Common myeloid progenitor, CD34-positive (primary cell): ENCODE data around the gene TTC3.
"Not testable (repeated sequence)": the region's sequence is repeated elsewhere in the genome, so short reads cannot be mapped to it uniquely, and the experiment has no call there.

Experiments
- CTCF ChIA-PET: fragments of 350-600 bp; sonication (Branson Sonifier 250); formaldehyde crosslinking; loops from one replicate; lab custom pipeline; 2021; ENCODE audit warnings: antibody characterized with exemption; lab: Charles Lee
- POLR2A ChIA-PET: fragments of 350-600 bp; sonication (Branson Sonifier 250); formaldehyde crosslinking; loops from one replicate; lab custom pipeline; 2021; ENCODE audit warnings: antibody characterized with exemption; lab: Charles Lee
- DNase-seq, 3 donors: peaks; one replicate each; pipeline versions ENCODE4 v3.0.0 to v3.0.0-alpha.2; 2013
- H3K27ac ChIP-seq, 2 experiments: 1 replicate in 1 of 2; 2 replicates in 1 of 2; pipeline ENCODE4 v1.7.0; 2013; ENCODE audit warnings: inconsistent platforms in 2 of 2, low read length in 2 of 2, mild to moderate bottlenecking in 2 of 2, low read depth in 1 of 2, moderate library complexity in 1 of 2; ENCODE audit not compliant: severe bottlenecking in 2 of 2, insufficient read depth in 1 of 2, poor library complexity in 1 of 2
- H3K27me3 ChIP-seq, 5 experiments: replicated peaks in 2 of 5; 1 replicate in 3 of 5; 2 replicates in 2 of 5; pipeline versions ENCODE4 v1.6.1 to v1.7.0; 2013; ENCODE audit warnings: low read length in 4 of 5, mild to moderate bottlenecking in 2 of 5, moderate library complexity in 2 of 5, inconsistent platforms in 1 of 5; ENCODE audit not compliant: insufficient read depth in 5 of 5, control insufficient read depth in 4 of 5
- H3K36me3 ChIP-seq, 4 experiments: 1 replicate in 2 of 4; 2 replicates in 2 of 4; pipeline versions ENCODE4 v1.6.1 to v1.7.0; 2013; ENCODE audit warnings: low read length in 3 of 4, control low read depth in 1 of 4, mild to moderate bottlenecking in 1 of 4; ENCODE audit not compliant: control insufficient read depth in 4 of 4, insufficient read depth in 4 of 4
- H3K4me1 ChIP-seq, 4 experiments: 1 replicate in 3 of 4; 2 replicates in 1 of 4; pipeline versions ENCODE4 v1.6.1 to v1.7.1; 2013; ENCODE audit warnings: low read length in 3 of 4, mild to moderate bottlenecking in 3 of 4, control low read depth in 1 of 4, inconsistent platforms in 1 of 4, moderate library complexity in 1 of 4; ENCODE audit not compliant: control insufficient read depth in 4 of 4, insufficient read depth in 4 of 4; ENCODE audit errors: control extremely low read depth in 1 of 4
- H3K4me3 ChIP-seq, 7 experiments: 1 replicate in 4 of 7; 2 replicates in 3 of 7; pipeline versions ENCODE4 v1.5.1 to v1.7.0; 2013; ENCODE audit warnings: mild to moderate bottlenecking in 7 of 7, low read length in 6 of 7, moderate library complexity in 6 of 7, inconsistent platforms in 2 of 7, low read depth in 2 of 7, control low read depth in 1 of 7; ENCODE audit not compliant: insufficient read depth in 4 of 7, control insufficient read depth in 1 of 7; ENCODE audit errors: extremely low read depth in 1 of 7
- H3K9me3 ChIP-seq, 5 experiments: 1 replicate in 4 of 5; 2 replicates in 1 of 5; pipeline versions ENCODE4 v1.6.1 to v1.7.1; 2013; ENCODE audit warnings: low read length in 4 of 5, mild to moderate bottlenecking in 2 of 5, inconsistent platforms in 1 of 5, low read depth in 1 of 5, moderate library complexity in 1 of 5; ENCODE audit not compliant: control insufficient read depth in 4 of 5, insufficient read depth in 2 of 5; ENCODE audit errors: control extremely low read depth in 1 of 5
- WGBS: methylation state at CpG from one replicate; pipeline ENCODE4 v1.1.5; 2013; ENCODE audit not compliant: insufficient coverage; 5-methylcytosine and 5-hydroxymethylcytosine counted together

TTC3 gene

DNA sequence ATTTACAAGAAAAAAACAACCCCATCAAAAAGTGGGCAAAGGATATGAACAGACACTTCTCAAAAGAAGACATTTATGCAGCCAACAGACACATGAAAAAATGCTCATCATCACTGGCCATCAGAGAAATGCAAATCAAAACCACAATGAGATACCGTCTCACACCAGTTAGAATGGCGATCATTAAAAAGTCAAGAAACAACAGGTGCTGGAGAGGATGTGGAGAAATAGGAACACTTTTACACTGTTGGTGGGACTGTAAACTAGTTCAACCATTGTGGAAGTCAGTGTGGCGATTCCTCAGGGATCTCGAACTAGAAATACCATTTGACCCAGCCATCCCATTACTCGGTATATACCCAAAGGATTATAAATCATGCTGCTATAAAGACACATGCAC lies 70.3 kb downstream of the TTC3 start:
- H3K27ac ChIP-seq, DNase-seq, CTCF ChIA-PET, H3K4me3 ChIP-seq, POLR2A ChIA-PET, H3K27me3 ChIP-seq, H3K4me1 ChIP-seq, H3K9me3 ChIP-seq: not testable (repeated sequence)
- H3K36me3 ChIP-seq = peaks cover 6 to 65% (median 34%) of the 10 kb centered on the region in 4 experiments
- WGBS = no CpG with 5 or more reads among the region's 5 CpGs

DNA sequence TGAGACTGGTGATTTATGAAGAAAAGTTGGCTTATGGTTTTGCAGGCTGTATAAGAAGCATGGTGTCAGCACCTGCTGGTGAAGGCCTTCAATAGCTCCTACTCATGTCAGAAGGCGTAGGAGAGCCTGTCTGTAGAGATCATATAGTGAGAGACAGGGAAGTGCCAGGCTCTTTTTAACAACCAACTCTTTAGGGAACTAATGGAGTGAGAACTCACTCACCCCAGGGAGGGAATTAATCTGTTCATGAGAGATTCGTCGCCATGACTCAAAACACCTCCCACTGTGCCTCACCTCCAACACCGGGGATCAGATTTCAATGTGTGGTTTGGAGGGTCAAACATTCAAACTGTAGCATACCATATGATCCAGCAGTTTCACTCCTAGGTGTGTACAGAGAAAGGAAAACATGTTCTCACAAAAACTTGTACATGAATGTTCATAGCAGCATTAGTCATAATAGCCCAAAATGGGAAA lies 72.6 kb downstream of the TTC3 start:
- ChIA-PET POLR2A (interaction anchor here (0.5 kb wide), 1 partner anchor 98 kb away, joined by 3 read pairs; no protein-coding TSS in a partner anchor), CTCF (no interaction called here)
- H3K4me1 ChIP-seq = no peaks in the 10 kb centered on the region
- peaks cover 8 to 62% (median 42%) of the 10 kb centered on the region in 4 experiments for H3K36me3 ChIP-seq
- no peaks in the 10 kb centered on the region for H3K27me3 ChIP-seq
- H3K9me3 ChIP-seq = no peaks in the 10 kb centered on the region
- peak; percentile 1 to 34 (median 22) for DNase-seq
- no peak overlapping the region for H3K4me3 ChIP-seq
- WGBS = 100% methylated on average over 2 of the region's 4 CpGs
- no peak overlapping the region for H3K27ac ChIP-seq

DNA sequence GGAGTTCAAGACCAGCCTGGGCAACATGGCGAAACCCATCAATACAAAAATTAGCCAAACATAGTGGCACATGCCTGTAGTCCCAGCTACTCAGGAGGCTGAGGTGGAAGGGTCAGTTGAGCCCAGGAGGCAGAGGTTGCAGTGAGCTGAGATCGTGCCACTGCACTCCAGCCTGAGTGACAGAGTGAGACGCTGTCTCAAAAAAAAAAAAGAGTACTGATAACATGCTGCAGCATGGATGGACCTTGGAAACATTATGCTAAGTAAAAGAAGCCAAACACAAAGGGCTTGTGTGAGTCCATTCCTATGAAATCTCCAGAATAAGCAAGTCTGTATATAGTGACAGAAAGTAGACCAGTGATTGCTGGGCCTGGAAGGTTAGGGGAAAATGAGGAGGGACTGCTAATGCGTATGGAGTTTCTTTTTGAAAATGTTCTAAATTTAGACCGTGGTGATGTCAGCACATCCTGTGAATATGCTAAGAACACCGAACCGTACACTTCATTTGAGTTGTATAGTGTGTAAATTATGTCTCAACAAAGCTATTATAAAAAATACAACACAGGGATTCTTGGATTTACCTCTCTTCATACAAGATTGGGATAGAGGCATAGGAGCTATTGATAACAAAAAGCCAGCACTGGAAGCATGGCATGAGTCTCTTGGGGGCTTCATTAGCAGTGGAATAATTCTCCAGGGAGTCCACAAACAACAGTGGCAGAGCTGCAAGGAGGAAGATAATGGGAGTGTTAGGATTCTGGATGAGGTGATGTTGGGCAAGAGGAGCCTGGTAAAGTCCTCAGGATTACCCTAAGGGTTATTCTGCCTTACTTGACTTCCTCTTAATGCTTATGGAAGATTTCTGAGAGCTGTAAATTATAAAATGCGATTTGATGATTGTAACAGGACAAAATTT lies 73.5 kb downstream of the TTC3 start:
- DNase-seq = peak in 1 of 3 donors; percentile 3
- Histone ChIP-seq H3K4me1 (no peaks in the 10 kb centered on the region), H3K27ac (no peak overlapping the region), H3K9me3 (no peaks in the 10 kb centered on the region), H3K36me3 (peaks cover 8 to 61% (median 36%) of the 10 kb centered on the region in 4 experiments), H3K4me3 (no peak overlapping the region), H3K27me3 (no peaks in the 10 kb centered on the region)
- 90% methylated on average over 3 of the region's 8 CpGs for WGBS
- POLR2A ChIA-PET = no interaction called here
- CTCF ChIA-PET = no interaction called here

DNA sequence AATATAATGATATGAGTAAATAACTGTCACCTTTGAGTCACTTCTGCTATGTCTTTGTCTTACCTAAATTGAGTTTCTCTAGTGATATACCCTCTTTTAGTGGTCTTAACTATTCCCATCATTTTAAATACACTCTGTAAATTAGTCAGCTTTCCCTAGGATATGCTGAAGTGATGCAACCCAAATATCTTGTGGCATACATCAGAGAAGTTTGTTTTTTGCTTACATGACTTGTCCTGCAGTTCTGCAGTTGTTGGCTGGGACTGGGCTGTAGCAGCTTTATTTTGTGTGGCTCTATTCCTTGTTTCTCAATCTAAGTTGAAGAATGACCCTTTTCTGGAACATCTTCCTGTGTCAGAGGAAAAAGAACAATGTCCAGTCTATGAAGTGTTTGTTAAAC lies 76.4 kb downstream of the TTC3 start:
- no peak for DNase-seq
- CTCF ChIA-PET = no interaction called here
- POLR2A ChIA-PET = no interaction called here
- Histone ChIP-seq H3K27me3 (no peaks in the 10 kb centered on the region), H3K27ac (no peak overlapping the region), H3K9me3 (no peaks in the 10 kb centered on the region), H3K4me1 (no peaks in the 10 kb centered on the region), H3K4me3 (no peak overlapping the region), H3K36me3 (peaks cover 10 to 84% (median 47%) of the 10 kb centered on the region in 4 experiments)

DNA sequence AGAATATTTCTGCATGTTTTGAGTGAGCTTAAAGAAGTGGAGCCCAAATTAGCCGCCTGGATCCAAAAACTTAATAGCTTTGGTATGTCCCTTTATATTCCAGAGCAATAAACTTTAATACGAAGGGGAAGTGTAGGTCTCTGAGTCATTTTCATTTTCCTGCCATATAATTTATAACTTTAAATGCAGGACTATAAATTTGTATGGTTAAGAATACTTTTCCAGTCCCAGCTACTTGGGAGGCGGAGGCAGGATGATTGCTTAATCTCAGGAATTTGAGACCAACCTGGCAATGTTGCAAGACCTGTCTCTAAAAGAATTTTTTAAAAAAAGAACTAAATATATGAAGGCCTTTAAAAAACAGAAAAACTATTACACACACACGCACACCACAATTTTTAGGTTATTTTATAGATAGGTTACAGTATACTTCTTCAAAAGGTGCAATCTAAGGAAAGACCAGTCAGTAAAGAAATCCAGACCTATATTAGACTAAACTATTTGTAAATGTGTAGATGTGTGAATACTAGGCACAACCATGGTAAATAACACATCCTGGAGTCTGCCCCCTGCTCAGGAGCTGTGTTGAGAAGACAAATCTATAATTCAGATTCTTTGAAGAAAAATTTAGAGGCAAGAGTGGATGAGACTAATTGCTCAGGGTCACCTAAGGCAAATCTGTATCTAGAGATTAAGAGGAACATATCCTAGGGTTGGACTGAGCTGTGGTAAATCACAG lies 80.3 kb downstream of the TTC3 start:
- no peak overlapping the region for H3K4me3 ChIP-seq
- H3K9me3 ChIP-seq = no peaks in the 10 kb centered on the region
- CTCF ChIA-PET = interaction anchor here (0.7 to 1.0 kb wide), 2 partner anchors 13 to 52 kb away, joined by 3 read pairs; no protein-coding TSS in a partner anchor
- no peaks in the 10 kb centered on the region for H3K27me3 ChIP-seq
- H3K27ac ChIP-seq = no peak overlapping the region
- POLR2A ChIA-PET = no interaction called here
- no peaks in the 10 kb centered on the region for H3K4me1 ChIP-seq
- no peak for DNase-seq
- H3K36me3 ChIP-seq = peaks cover 7 to 72% (median 42%) of the 10 kb centered on the region in 4 experiments
- WGBS = no CpG with 5 or more reads among the region's 4 CpGs

DNA sequence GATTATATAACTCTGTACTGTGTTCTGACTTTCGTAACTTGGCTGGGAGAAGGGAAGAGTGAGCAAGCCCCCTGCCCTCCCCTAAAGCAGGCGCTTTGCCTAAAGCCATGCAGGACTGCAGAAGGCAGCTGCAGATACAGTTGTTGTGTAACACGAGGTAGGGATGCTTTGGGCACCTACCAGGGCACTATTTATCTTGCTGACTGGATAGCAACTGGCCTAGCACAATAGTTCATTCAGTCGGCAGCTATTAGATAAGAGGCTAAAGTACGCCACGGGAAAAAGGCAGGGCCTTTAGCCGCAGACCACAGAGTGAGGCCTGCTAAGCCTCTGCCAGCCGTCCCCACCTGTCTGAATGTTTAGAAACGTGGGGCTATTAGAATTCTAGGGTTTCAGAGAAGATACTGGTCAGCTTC lies 80.9 kb downstream of the TTC3 start:
- DNase-seq = no peak
- peaks cover 7 to 70% (median 44%) of the 10 kb centered on the region in 4 experiments for H3K36me3 ChIP-seq
- POLR2A ChIA-PET = no interaction called here

More for the DNA sequence above, 80.9 kb downstream of the TTC3 start:
- H3K27ac ChIP-seq = no peak overlapping the region
- H3K27me3 ChIP-seq = no peaks in the 10 kb centered on the region
- CTCF ChIA-PET = interaction anchor here (0.7 to 1.0 kb wide), 2 partner anchors 13 to 51 kb away, joined by 3 read pairs; no protein-coding TSS in a partner anchor
- no peak overlapping the region for H3K4me3 ChIP-seq
- no peaks in the 10 kb centered on the region for H3K4me1 ChIP-seq
- no peaks in the 10 kb centered on the region for H3K9me3 ChIP-seq
- WGBS = 99% methylated on average over 9 of the region's 9 CpGs
